SK-N-SH treated with all-trans-retinoic acid at 6 μM for 48 hours (cell line): ENCODE measurements around the gene AREG.

Experiments used
- ARNTL ChIP-seq: fragments of 450-650 bp; formaldehyde crosslinking; IDR thresholded peaks from 2 replicates; pipeline ENCODE4 v1.5.0; 2020; ENCODE audit warnings: low read depth, mild to moderate bottlenecking, moderate library complexity, borderline replicate concordance
- BACH2 ChIP-seq: fragments of 250-450 bp; sonication (Bioruptor Pico); IDR thresholded peaks from 2 replicates; pipeline ENCODE4 v1.9.0; 2021; ENCODE audit warnings: mild to moderate bottlenecking, borderline replicate concordance
- CREB5 ChIP-seq: fragments of 250-450 bp; sonication (Bioruptor Pico); IDR thresholded peaks from 2 replicates; pipeline ENCODE4 v1.5.1; 2020; ENCODE audit warnings: low read depth, mild to moderate bottlenecking, moderate library complexity
- CSRNP3 ChIP-seq: fragments of 250-450 bp; sonication (Bioruptor Pico); IDR thresholded peaks from 2 replicates; pipeline ENCODE4 v1.5.1; 2021; ENCODE audit warnings: mild to moderate bottlenecking, moderate library complexity
- ESRRG ChIP-seq: fragments of 250-450 bp; sonication (Bioruptor Pico); IDR thresholded peaks from 2 replicates; pipeline ENCODE4 v1.6.1; 2021; ENCODE audit warnings: mild to moderate bottlenecking
- ISL1 ChIP-seq: fragments of 250-450 bp; sonication (Bioruptor Pico); IDR thresholded peaks from 2 replicates; pipeline ENCODE4 v2.1.2; 2022; ENCODE audit warnings: mild to moderate bottlenecking, moderate library complexity
- OSR1 ChIP-seq: fragments of 250-450 bp; sonication (Bioruptor Pico); IDR thresholded peaks from 2 replicates; pipeline ENCODE4 v1.8.0; 2022; ENCODE audit warnings: moderate library complexity, mild to moderate bottlenecking, inconsistent platforms
- PATZ1 ChIP-seq: fragments of 250-450 bp; sonication (Bioruptor Pico); IDR thresholded peaks from 2 replicates; pipeline ENCODE4 v1.8.0; 2020; ENCODE audit warnings: mild to moderate bottlenecking, moderate library complexity, borderline replicate concordance
- POU6F1 ChIP-seq: fragments of 250-450 bp; sonication (Bioruptor Pico); IDR thresholded peaks from 2 replicates; pipeline ENCODE4 v1.8.0; 2021; ENCODE audit warnings: low read depth, mild to moderate bottlenecking, moderate library complexity, borderline replicate concordance
- TSHZ2 ChIP-seq: fragments of 250-450 bp; sonication (Bioruptor Pico); IDR thresholded peaks from 2 replicates; pipeline ENCODE4 v1.5.0; 2020; ENCODE audit warnings: mild to moderate bottlenecking, moderate library complexity
- ZFP3 ChIP-seq: fragments of 250-450 bp; sonication (Bioruptor Pico); IDR thresholded peaks from 2 replicates; pipeline ENCODE4 v1.5.0; 2020; ENCODE audit warnings: mild to moderate bottlenecking, moderate library complexity
- ZNF565 ChIP-seq: fragments of 450-650 bp; formaldehyde crosslinking; conservative IDR thresholded peaks from 2 replicates; pipeline ENCODE4 v1.5.0; 2020; ENCODE audit warnings: low read depth, mild to moderate bottlenecking, moderate library complexity
- ZNF70 ChIP-seq: fragments of 450-650 bp; formaldehyde crosslinking; IDR thresholded peaks from 2 replicates; pipeline ENCODE4 v1.5.0; 2020; ENCODE audit warnings: mild to moderate bottlenecking, moderate library complexity
- ZNF8 ChIP-seq: fragments of 450-650 bp; formaldehyde crosslinking; IDR thresholded peaks from 2 replicates; pipeline ENCODE4 v1.5.0; 2020; ENCODE audit warnings: mild to moderate bottlenecking, moderate library complexity

GRCh38 chr4:74483226-74483911 lies 38.4 kb downstream of the AREG start:
- TF ChIP-seq CSRNP3 (CRISPR knock-in tag) (no peak), PATZ1 (no peak), CREB5 (CRISPR knock-in tag) (no peak), OSR1 (CRISPR knock-in tag) (no peak), POU6F1 (CRISPR knock-in tag) (no peak), ZNF70 (CRISPR knock-in tag) (no peak), ZNF565 (CRISPR knock-in tag) (no peak), ZNF8 (CRISPR knock-in tag) (no peak), ISL1 (CRISPR knock-in tag) (no peak), ZFP3 (CRISPR knock-in tag) (no peak), TSHZ2 (CRISPR knock-in tag) (no peak), ESRRG (CRISPR knock-in tag) (no peak), ARNTL (no peak), BACH2 (no peak)
